Stimulated activated CD8-positive, alpha-beta memory T cell treated with anti-CD3 and anti-CD28 coated beads, Interleukin-7, amount 100 ng/mL, for 4 hours (primary cell): ENCODE data around the gene ULBP1.
"Not testable (repeated sequence)": the region's sequence is repeated elsewhere in the genome, so short reads cannot be mapped to it uniquely, and the experiment has no call there.

Experiments used
- DNase-seq, 2 donors: peaks; one replicate each; pipeline ENCODE4 v3.0.0-alpha.2; 2020; ENCODE audit warnings: low read depth in 2 of 2

ULBP1 gene

GRCh38 chr6:149963462-149964307 lies at the start of gene ULBP1:
TSS of gene ULBP1 (plus strand) at chr6:149963943. CDS start at chr6:149964050, 107 bp downstream.
- DNase-seq = peak; percentile 55 to 71

GRCh38 chr6:149915970-149916865 lies 47.5 kb upstream of the ULBP1 start:
- DNase-seq = no peak

- no peak for DNase-seq
These were observed 46.1 kb upstream of the ULBP1 start for GRCh38 chr6:149917679-149918078.

GRCh38 chr6:149918151-149918905 lies 45.4 kb upstream of the ULBP1 start:
- no peak for DNase-seq

- DNase-seq = not testable (repeated sequence)
These were observed 44.5 kb upstream of the ULBP1 start for GRCh38 chr6:149919126-149919833.

- DNase-seq = no peak
These were observed 43.9 kb upstream of the ULBP1 start for GRCh38 chr6:149919834-149920225.

- DNase-seq = no peak
These were observed 42.4 kb upstream of the ULBP1 start for GRCh38 chr6:149921361-149921760.

- not testable (repeated sequence) for DNase-seq
These were observed 41.7 kb upstream of the ULBP1 start for GRCh38 chr6:149922091-149922490.

GRCh38 chr6:149922642-149923326 lies 41.0 kb upstream of the ULBP1 start, which contains the start of gene RAET1G:
TSS of gene RAET1G (minus strand) at chr6:149923121. CDS start at chr6:149923010, 111 bp downstream.
- peak; percentile 72 to 74 for DNase-seq

- no peak for DNase-seq
These were observed 40.3 kb upstream of the ULBP1 start for GRCh38 chr6:149923327-149923986.

GRCh38 chr6:149924206-149924932 lies 39.4 kb upstream of the ULBP1 start:
- DNase-seq = no peak

GRCh38 chr6:149924933-149925252 lies 38.9 kb upstream of the ULBP1 start:
- no peak for DNase-seq

GRCh38 chr6:149925253-149925973 lies 38.3 kb upstream of the ULBP1 start:
- no peak for DNase-seq

- DNase-seq = peak; percentile 52
These were observed 37.6 kb upstream of the ULBP1 start for GRCh38 chr6:149925974-149926777.

- DNase-seq = not testable (repeated sequence)
These were observed 36.7 kb upstream of the ULBP1 start for GRCh38 chr6:149927025-149927424.

- DNase-seq = no peak
These were observed 34.3 kb upstream of the ULBP1 start for GRCh38 chr6:149929422-149929821.

GRCh38 chr6:149931501-149931900 lies 32.2 kb upstream of the ULBP1 start:
- DNase-seq = no peak

GRCh38 chr6:149933036-149933435 lies 30.7 kb upstream of the ULBP1 start:
- no peak for DNase-seq
